OCI-LY3 (cell line): Measurements from ENCODE around the gene HOXC5.

ENCODE experiments used
- H2AFZ ChIP-seq: fragments of 200-600, 300-600 bp; shearing (Covaris generic); 2 replicates; pipeline ENCODE4 v1.6.0; 2014; ENCODE audit warnings: antibody characterized with exemption, low read depth, low read length
- H3K27ac ChIP-seq: fragments of 200-600, 300-600 bp; sonication (generic); 2 replicates; pipeline ENCODE4 v1.5.1; 2014; ENCODE audit warnings: mild to moderate bottlenecking, low read length, moderate library complexity, mixed read lengths
- H3K27me3 ChIP-seq: fragments of 200-600, 300-600 bp; sonication (generic); 2 replicates; pipeline ENCODE4 v1.6.1; 2014; ENCODE audit warnings: low read depth, low read length, mixed read lengths
- H3K36me3 ChIP-seq: fragments of 200-600, 300-600 bp; sonication (generic); replicated peaks from 2 replicates; pipeline ENCODE3; 2014; ENCODE audit warnings: low read depth, low read length, mixed read lengths
- H3K4me1 ChIP-seq: fragments of 300-600, 200-600 bp; sonication (generic); 2 replicates; pipeline ENCODE4 v1.6.1; 2014; ENCODE audit warnings: low read length, mixed read lengths
- H3K4me2 ChIP-seq: fragments of 200-600, 300-600 bp; sonication (generic); 2 replicates; pipeline ENCODE4 v1.6.1; 2014; ENCODE audit warnings: low read length, mixed read lengths
- H3K4me3 ChIP-seq: fragments of 300-600, 200-600 bp; sonication (generic); 2 replicates; pipeline ENCODE4 v1.5.1; 2014; ENCODE audit warnings: antibody characterized with exemption, mild to moderate bottlenecking, low read length, moderate library complexity
- H3K79me2 ChIP-seq: fragments of 300-600, 200-600 bp; shearing (Covaris generic); 2 replicates; pipeline ENCODE4 v1.6.1; 2014; ENCODE audit warnings: mild to moderate bottlenecking, low read length, mixed read lengths
- H3K9ac ChIP-seq: fragments of 300-600, 200-600 bp; shearing (Covaris generic); 2 replicates; pipeline ENCODE4 v1.6.0; 2014; ENCODE audit warnings: mild to moderate bottlenecking, low read length, moderate library complexity
- H3K9me3 ChIP-seq: fragments of 200-600, 300-600 bp; shearing (Covaris generic); 2 replicates; pipeline ENCODE4 v1.6.1; 2014; ENCODE audit warnings: low read length, mixed read lengths; ENCODE audit not compliant: insufficient read depth
- H4K20me1 ChIP-seq: fragments of 200-600, 300-600 bp; sonication (generic); 2 replicates; pipeline ENCODE4 v1.6.1; 2016; ENCODE audit warnings: low read length, mixed read lengths; ENCODE audit not compliant: insufficient read depth
- EZH2phosphoT487 ChIP-seq: fragments of 200-600 bp; shearing (Covaris generic); IDR thresholded peaks from 2 replicates; pipeline ENCODE4 v1.6.1; 2018; ENCODE audit warnings: antibody characterized with exemption, mixed run types, low read depth
- TF ChIP-seq, protein P1 (sequence below): fragments of 200-600, 300-600 bp; sonication (generic); IDR thresholded peaks from 2 replicates; pipeline ENCODE4 v1.5.1; 2014; ENCODE audit warnings: antibody characterized with exemption, low read length, low read depth

The HOXC5 gene

DNA sequence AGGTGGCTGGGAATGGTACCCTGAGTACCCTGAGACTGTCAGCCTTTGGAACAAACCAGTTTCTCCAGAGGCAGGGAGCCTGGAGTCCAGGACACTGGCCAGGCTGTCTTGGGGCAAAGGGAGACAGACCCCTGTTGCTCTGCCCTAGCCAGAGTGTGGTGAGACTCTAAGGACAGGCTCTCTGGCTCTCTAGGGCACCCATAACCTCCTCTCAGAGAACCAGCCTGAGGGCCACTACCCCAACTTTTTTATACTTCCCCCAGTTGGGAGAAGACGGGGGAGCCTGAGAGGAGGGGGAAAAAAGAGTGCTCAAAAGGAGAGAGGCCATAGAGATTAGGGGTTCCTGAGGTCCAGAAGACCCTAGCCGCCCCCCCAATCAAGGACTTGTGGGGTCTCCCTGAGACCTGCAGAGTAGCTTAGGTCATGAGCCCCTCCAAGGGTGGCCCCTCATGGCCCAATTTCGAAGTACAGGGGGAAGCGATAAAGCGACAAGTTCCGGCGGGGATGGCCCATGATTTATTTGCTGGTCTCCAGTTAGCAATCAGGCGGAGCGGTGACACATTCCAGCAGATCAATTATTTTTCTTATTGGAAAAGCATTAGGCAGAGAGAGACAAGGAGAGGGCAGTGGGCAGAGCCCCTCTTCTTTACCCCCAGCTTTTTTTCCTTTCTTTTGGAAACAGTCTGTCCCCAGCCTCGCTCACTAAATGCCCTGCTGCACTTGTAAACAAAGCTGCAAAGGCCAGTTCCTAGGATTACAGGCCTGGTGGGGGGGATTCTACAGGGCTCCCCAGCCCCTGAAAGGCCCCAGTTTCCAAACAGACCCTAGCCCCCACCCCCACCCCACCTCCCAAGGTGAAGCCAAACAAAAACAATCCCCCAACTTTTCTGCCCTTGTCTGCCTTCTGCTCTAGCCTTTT is 22.5 kb upstream of the HOXC5 start:
- Histone ChIP-seq H3K27me3 (peaks cover 52% of the 10 kb centered on the region), H3K79me2 (no peaks in the 10 kb centered on the region), H3K36me3 (no peaks in the 10 kb centered on the region), H3K4me3 (peak overlapping the region; percentile 79), H3K9me3 (no peaks in the 10 kb centered on the region), H2AFZ (no peak overlapping the region), H3K27ac (no peak overlapping the region), H3K9ac (no peak overlapping the region), H3K4me2 (peak overlapping the region; percentile 73), H4K20me1 (no peaks in the 10 kb centered on the region), H3K4me1 (peaks cover 34% of the 10 kb centered on the region)
- TF ChIP-seq EZH2phosphoT487: no peak

GRCh38 chr12:54010972-54011664 is 21.7 kb upstream of the HOXC5 start:
- TF ChIP-seq, protein P1, sequence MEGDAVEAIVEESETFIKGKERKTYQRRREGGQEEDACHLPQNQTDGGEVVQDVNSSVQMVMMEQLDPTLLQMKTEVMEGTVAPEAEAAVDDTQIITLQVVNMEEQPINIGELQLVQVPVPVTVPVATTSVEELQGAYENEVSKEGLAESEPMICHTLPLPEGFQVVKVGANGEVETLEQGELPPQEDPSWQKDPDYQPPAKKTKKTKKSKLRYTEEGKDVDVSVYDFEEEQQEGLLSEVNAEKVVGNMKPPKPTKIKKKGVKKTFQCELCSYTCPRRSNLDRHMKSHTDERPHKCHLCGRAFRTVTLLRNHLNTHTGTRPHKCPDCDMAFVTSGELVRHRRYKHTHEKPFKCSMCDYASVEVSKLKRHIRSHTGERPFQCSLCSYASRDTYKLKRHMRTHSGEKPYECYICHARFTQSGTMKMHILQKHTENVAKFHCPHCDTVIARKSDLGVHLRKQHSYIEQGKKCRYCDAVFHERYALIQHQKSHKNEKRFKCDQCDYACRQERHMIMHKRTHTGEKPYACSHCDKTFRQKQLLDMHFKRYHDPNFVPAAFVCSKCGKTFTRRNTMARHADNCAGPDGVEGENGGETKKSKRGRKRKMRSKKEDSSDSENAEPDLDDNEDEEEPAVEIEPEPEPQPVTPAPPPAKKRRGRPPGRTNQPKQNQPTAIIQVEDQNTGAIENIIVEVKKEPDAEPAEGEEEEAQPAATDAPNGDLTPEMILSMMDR: no peak
- no peak for TF ChIP-seq EZH2phosphoT487
- H3K4me3 ChIP-seq: peak overlapping the region; percentile 29
- H3K4me1 ChIP-seq: peaks cover 28% of the 10 kb centered on the region
- no peaks in the 10 kb centered on the region for H4K20me1 ChIP-seq
- peak overlapping the region; percentile 73 for H3K4me2 ChIP-seq
- H3K9me3 ChIP-seq: no peaks in the 10 kb centered on the region
- H3K27me3 ChIP-seq: peaks cover 54% of the 10 kb centered on the region
- H3K27ac ChIP-seq: no peak overlapping the region
- no peak overlapping the region for H3K9ac ChIP-seq
- H2AFZ ChIP-seq: no peak overlapping the region
- no peaks in the 10 kb centered on the region for H3K79me2 ChIP-seq
- no peaks in the 10 kb centered on the region for H3K36me3 ChIP-seq

DNA sequence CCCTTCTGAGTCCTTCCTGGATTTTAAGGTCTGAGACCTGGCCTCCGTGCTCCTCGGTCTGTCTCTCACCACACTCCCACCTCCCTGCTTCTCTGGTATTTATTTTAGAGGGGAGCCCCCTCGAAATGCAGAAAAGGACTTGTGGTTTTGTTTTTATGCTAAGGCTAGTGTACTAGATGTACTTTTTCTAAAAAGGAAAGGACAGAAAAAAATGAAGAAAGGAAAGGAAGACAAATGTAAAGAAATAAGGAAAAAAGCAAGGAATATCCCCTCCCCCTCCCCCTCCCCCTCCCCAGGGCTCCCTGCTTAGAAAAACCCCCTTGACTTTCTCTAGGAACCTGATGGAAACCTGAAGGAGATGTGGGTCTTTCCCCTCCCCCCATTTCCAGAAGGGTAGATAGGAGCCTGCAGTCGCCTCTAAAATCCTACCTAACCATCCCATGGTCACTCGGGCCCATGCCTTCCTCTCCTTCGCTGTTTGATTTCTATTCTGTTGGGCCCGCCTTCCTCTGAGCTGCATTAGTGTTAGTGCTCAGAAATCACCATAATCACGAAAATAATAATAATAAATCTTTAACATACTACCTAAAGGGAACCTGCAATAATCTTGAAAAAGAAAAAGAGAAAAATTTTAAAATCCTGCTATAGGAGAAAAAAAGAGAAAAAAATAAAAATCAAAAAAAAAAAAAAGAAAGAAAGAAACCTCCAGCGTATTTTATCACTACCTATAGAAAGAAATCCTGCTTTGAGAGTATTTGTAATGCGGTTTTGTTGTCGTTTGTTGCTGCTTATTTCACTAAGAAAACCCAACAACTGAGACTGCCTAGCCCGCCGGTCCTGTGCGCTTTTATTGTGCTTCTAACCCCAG is 21.0 kb upstream of the HOXC5 start:
- Histone ChIP-seq H4K20me1 (no peaks in the 10 kb centered on the region), H3K4me2 (peak overlapping the region; percentile 73), H3K27ac (no peak overlapping the region), H3K4me1 (peaks cover 20% of the 10 kb centered on the region), H3K27me3 (peaks cover 50% of the 10 kb centered on the region), H3K9me3 (no peaks in the 10 kb centered on the region), H3K36me3 (no peaks in the 10 kb centered on the region), H2AFZ (no peak overlapping the region), H3K9ac (no peak overlapping the region), H3K79me2 (no peaks in the 10 kb centered on the region), H3K4me3 (peak overlapping the region; percentile 29)
- TF ChIP-seq, protein P1: no peak
- no peak for TF ChIP-seq EZH2phosphoT487

- no peak overlapping the region for H3K27ac ChIP-seq
- H3K4me3 ChIP-seq: no peak overlapping the region
- no peaks in the 10 kb centered on the region for H4K20me1 ChIP-seq
- H3K4me1 ChIP-seq: peaks cover 20% of the 10 kb centered on the region
- peaks cover 41% of the 10 kb centered on the region for H3K27me3 ChIP-seq
- H3K79me2 ChIP-seq: no peaks in the 10 kb centered on the region
- no peaks in the 10 kb centered on the region for H3K9me3 ChIP-seq
- TF ChIP-seq EZH2phosphoT487: no peak
- TF ChIP-seq, protein P1: no peak; the same call in 1 of the 2 replicates
- no peak overlapping the region for H3K9ac ChIP-seq
- H3K4me2 ChIP-seq: no peak overlapping the region
- H3K36me3 ChIP-seq: no peaks in the 10 kb centered on the region
- H2AFZ ChIP-seq: no peak overlapping the region
Observed at GRCh38 chr12:54012631-54013409, 20.0 kb upstream of the HOXC5 start.
